MCF 10A (cell line): ENCODE data around the gene HOXC4. TPM values are rescaled to one million over a fixed set of nuclear protein-coding genes. Genes with fewer than 3 reads are reported as not detected.
A peak's percentile ranks its signal among the peaks of the same experiment; 100 is the strongest.

ENCODE experiments used
- BruUV-seq: library from RNA; stranded (reverse); fragments of 400-500 nt; replicated peaks from 2 replicates; lab custom pipeline; 2021; lab: Mats Ljungman, UMichigan
- CTCF ChIA-PET: fragments of 300-600 bp; sonication (Branson Sonifier 250); formaldehyde crosslinking; extraction: SDS; loops from one replicate; lab custom pipeline; 2021; ENCODE audit warnings: antibody characterized with exemption, inconsistent platforms; lab: Yijun Ruan, JAX
- POLR2A ChIA-PET: fragments of 300-600, 350-650 bp; sonication (Branson Sonifier 250); formaldehyde crosslinking; extraction: SDS; loops from one replicate; lab custom pipeline; 2020; ENCODE audit warnings: antibody characterized with exemption, inconsistent platforms; lab: Yijun Ruan, JAX
- DNase-seq: peaks from one replicate; pipeline ENCODE4 v3.0.0-alpha.2; 2018; ENCODE audit not compliant: unreplicated experiment
- H3K27ac Mint-ChIP-seq: one replicate; pipeline ENCODE4 v1.8.0; 2022; ENCODE audit warnings: mild to moderate bottlenecking, low read depth, mixed read lengths; ENCODE audit not compliant: unreplicated experiment
- H3K27me3 Mint-ChIP-seq: one replicate; pipeline ENCODE4 v1.8.0; 2022; ENCODE audit warnings: mixed read lengths; ENCODE audit not compliant: insufficient read depth, unreplicated experiment
- H3K36me3 Mint-ChIP-seq: one replicate; pipeline ENCODE4 v1.8.0; 2022; ENCODE audit warnings: mild to moderate bottlenecking, moderate library complexity, mixed read lengths; ENCODE audit not compliant: insufficient read depth, unreplicated experiment
- H3K4me1 Mint-ChIP-seq: one replicate; pipeline ENCODE4 v1.8.0; 2022; ENCODE audit warnings: mixed read lengths; ENCODE audit not compliant: insufficient read depth, unreplicated experiment
- H3K4me3 Mint-ChIP-seq: one replicate; pipeline ENCODE4 v1.8.0; 2022; ENCODE audit warnings: mild to moderate bottlenecking, moderate library complexity, mixed read lengths; ENCODE audit not compliant: unreplicated experiment
- H3K9me3 Mint-ChIP-seq: one replicate; pipeline ENCODE4 v1.8.0; 2022; ENCODE audit warnings: mixed read lengths; ENCODE audit not compliant: unreplicated experiment
- intact Hi-C: fragments of 100-400 bp; cut with micrococcal nuclease; formaldehyde crosslinking; loops from 2 replicates; pipeline ENCODE4 v1.14.1; 2022
- total RNA-seq: library from RNA; stranded (reverse); gene quantifications from 2 replicates; pipeline ENCODE4 v1.2.3, GENCODE V29; 2022
- TF ChIP-seq, protein P1 (sequence below): fragments of 200-600 bp; IDR thresholded peaks from one replicate; pipeline ENCODE4 v1.8.0; 2022; ENCODE audit warnings: antibody characterized with exemption, mild to moderate bottlenecking; ENCODE audit not compliant: unreplicated experiment

Gene HOXC4
- total RNA-seq, 1 experiment from 2014 or later = 1.7 TPM

DNA sequence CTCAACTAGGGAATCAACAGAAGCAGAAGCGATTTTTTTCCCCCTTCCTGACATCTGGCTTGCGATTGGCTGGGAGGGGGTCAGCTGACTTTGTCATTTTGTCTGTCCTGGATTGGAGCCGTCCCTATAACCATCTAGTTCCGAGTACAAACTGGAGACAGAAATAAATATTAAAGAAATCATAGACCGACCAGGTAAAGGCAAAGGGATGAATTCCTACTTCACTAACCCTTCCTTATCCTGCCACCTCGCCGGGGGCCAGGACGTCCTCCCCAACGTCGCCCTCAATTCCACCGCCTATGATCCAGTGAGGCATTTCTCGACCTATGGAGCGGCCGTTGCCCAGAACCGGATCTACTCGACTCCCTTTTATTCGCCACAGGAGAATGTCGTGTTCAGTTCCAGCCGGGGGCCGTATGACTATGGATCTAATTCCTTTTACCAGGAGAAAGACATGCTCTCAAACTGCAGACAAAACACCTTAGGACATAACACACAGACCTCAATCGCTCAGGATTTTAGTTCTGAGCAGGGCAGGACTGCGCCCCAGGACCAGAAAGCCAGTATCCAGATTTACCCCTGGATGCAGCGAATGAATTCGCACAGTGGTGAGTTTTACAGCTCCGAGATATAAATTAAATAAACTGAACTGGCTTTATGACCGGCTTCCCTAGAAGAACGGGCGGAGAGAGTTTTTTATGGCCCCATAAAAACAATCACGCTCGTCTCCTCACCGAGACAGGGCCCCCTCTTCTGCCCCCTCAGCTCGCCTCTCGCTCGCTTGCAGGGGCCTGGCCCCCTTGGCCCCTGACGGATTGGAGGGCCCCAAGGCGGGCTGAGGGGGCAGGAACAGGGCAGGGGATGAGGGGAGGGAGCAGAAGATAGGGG is 25.1 kb upstream of the HOXC4 start, which contains the start of gene HOXC6:
HOXC6 (plus strand) TSS at position 127 of the 888 bp plus-strand sequence; CDS start at position 209, 82 bp downstream.
- peak; percentile 48 for DNase-seq
- no TSS peak for BruUV-seq
- ChIA-PET CTCF (interaction anchor here (0.6 to 9.4 kb wide), 9 partner anchors 12 to 185 kb away, joined by 3 to 233 read pairs (median 4); partner anchors contain the start of genes HOXC8 and SMUG1), POLR2A (interaction anchor here (0.6 to 3.7 kb wide), 9 partner anchors 9 to 251 kb away, joined by 3 to 35 read pairs (median 4); partner anchors contain the start of genes HOXC8 and HOXC9)
- peak within 1 kb of the TSS; percentile 75 for H3K4me3 Mint-ChIP-seq
- no peaks in the 10 kb centered on the region for H3K27me3 Mint-ChIP-seq
- TF ChIP-seq, protein P1, sequence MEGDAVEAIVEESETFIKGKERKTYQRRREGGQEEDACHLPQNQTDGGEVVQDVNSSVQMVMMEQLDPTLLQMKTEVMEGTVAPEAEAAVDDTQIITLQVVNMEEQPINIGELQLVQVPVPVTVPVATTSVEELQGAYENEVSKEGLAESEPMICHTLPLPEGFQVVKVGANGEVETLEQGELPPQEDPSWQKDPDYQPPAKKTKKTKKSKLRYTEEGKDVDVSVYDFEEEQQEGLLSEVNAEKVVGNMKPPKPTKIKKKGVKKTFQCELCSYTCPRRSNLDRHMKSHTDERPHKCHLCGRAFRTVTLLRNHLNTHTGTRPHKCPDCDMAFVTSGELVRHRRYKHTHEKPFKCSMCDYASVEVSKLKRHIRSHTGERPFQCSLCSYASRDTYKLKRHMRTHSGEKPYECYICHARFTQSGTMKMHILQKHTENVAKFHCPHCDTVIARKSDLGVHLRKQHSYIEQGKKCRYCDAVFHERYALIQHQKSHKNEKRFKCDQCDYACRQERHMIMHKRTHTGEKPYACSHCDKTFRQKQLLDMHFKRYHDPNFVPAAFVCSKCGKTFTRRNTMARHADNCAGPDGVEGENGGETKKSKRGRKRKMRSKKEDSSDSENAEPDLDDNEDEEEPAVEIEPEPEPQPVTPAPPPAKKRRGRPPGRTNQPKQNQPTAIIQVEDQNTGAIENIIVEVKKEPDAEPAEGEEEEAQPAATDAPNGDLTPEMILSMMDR = no peak
- peaks cover 5% of the 10 kb centered on the region for H3K4me1 Mint-ChIP-seq
- intact Hi-C loops = no loop called here
- peak within 1 kb of the TSS; percentile 31 for H3K27ac Mint-ChIP-seq
- H3K36me3 Mint-ChIP-seq = peaks cover 20% of the 10 kb centered on the region
- no peaks in the 10 kb centered on the region for H3K9me3 Mint-ChIP-seq

DNA sequence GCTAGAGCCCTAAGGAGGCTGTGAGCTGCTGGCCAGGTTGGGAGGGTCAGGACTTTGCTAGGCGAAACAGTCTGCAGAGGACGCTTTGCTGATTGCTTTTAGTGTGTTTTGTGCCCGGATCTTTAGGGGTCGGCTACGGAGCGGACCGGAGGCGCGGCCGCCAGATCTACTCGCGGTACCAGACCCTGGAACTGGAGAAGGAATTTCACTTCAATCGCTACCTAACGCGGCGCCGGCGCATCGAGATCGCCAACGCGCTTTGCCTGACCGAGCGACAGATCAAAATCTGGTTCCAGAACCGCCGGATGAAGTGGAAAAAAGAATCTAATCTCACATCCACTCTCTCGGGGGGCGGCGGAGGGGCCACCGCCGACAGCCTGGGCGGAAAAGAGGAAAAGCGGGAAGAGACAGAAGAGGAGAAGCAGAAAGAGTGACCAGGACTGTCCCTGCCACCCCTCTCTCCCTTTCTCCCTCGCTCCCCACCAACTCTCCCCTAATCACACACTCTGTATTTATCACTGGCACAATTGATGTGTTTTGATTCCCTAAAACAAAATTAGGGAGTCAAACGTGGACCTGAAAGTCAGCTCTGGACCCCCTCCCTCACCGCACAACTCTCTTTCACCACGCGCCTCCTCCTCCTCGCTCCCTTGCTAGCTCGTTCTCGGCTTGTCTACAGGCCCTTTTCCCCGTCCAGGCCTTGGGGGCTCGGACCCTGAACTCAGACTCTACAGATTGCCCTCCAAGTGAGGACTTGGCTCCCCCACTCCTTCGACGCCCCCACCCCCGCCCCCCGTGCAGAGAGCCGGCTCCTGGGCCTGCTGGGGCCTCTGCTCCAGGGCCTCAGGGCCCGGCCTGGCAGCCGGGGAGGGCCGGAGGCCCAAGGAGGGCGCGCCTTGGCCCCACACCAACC is 23.9 kb upstream of the HOXC4 start:
- BruUV-seq = no TSS peak
- Mint-ChIP-seq H3K27ac (no peak overlapping the region), H3K36me3 (peaks cover 20% of the 10 kb centered on the region), H3K4me1 (peaks cover 5% of the 10 kb centered on the region), H3K27me3 (no peaks in the 10 kb centered on the region), H3K4me3 (no peak overlapping the region), H3K9me3 (no peaks in the 10 kb centered on the region)
- ChIA-PET CTCF (interaction anchor here (0.6 to 9.4 kb wide), 6 partner anchors 13 to 375 kb away, joined by 3 to 233 read pairs (median 20); partner anchors contain the start of genes HOXC8 and SMUG1), POLR2A (interaction anchor here (0.6 to 3.7 kb wide), 3 partner anchors 8 to 160 kb away, joined by 3 to 35 read pairs (median 3); no protein-coding TSS in a partner anchor)
- TF ChIP-seq, protein P1 = no peak
- DNase-seq = no peak
- intact Hi-C loops = no loop called here

DNA sequence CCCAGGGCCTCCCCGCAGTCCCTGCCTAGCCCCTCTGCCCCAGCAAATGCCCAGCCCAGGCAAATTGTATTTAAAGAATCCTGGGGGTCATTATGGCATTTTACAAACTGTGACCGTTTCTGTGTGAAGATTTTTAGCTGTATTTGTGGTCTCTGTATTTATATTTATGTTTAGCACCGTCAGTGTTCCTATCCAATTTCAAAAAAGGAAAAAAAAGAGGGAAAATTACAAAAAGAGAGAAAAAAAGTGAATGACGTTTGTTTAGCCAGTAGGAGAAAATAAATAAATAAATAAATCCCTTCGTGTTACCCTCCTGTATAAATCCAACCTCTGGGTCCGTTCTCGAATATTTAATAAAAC is 23.2 kb upstream of the HOXC4 start:
- no peak for DNase-seq
- peaks cover 5% of the 10 kb centered on the region for H3K4me1 Mint-ChIP-seq
- H3K27ac Mint-ChIP-seq = no peak overlapping the region
- BruUV-seq = no TSS peak
- H3K27me3 Mint-ChIP-seq = no peaks in the 10 kb centered on the region
- H3K9me3 Mint-ChIP-seq = no peaks in the 10 kb centered on the region
- H3K4me3 Mint-ChIP-seq = no peak overlapping the region
- ChIA-PET CTCF (interaction anchor here (3.4 to 9.4 kb wide), 3 partner anchors 23 to 176 kb away, joined by 33 to 233 read pairs (median 54); partner anchors contain the start of genes HOXC8 and SMUG1), POLR2A (interaction anchor here (0.6 to 1.0 kb wide), 2 partner anchors 8 to 159 kb away, joined by 3 read pairs; no protein-coding TSS in a partner anchor)
- intact Hi-C loops = no loop called here
- TF ChIP-seq, protein P1 = no peak
- peaks cover 20% of the 10 kb centered on the region for H3K36me3 Mint-ChIP-seq
